H1 (cell line): ENCODE results near the gene INSIG1. TPM values are rescaled to one million over a fixed set of nuclear protein-coding genes. Genes with fewer than 3 reads are reported as not detected.

Source experiments
- CTCF ChIA-PET: fragments of 300-600 bp; sonication (Branson Sonifier 250); formaldehyde crosslinking; loops from one replicate; lab custom pipeline; 2021; ENCODE audit not compliant: partially characterized antibody; lab: Charles Lee
- POLR2A ChIA-PET: fragments of 300-600 bp; sonication (Branson Sonifier 250); formaldehyde crosslinking; loops from one replicate; lab custom pipeline; 2021; ENCODE audit warnings: inconsistent platforms; ENCODE audit not compliant: partially characterized antibody; lab: Charles Lee
- DNase-seq, 2 experiments: peaks; one replicate each; pipeline versions ENCODE4 v3.0.0 to v3.0.0-alpha.2; 2010 to 2022; ENCODE audit warnings: low spot score in 2 of 2, low read depth in 1 of 2, mixed read lengths in 1 of 2
- FAIRE-seq: peaks from 2 replicates; lab custom pipeline; 2011; peaks lifted over from hg19 to GRCh38; lab: Jason Lieb, UNC
- H2AFZ ChIP-seq: 2 replicates; pipeline ENCODE4 v1.8.1; 2012; ENCODE audit warnings: low read length, inconsistent platforms
- H2AK5ac ChIP-seq: 2 replicates; pipeline ENCODE4 v1.6.1; 2013; ENCODE audit warnings: low read depth, low read length
- H2BK120ac ChIP-seq: replicated peaks from 2 replicates; pipeline ENCODE3; 2013; ENCODE audit warnings: low read depth, low read length, inconsistent platforms
- H2BK12ac ChIP-seq: 2 replicates; pipeline ENCODE4 v1.6.1; 2013; ENCODE audit warnings: low read depth, low read length
- H2BK15ac ChIP-seq: 2 replicates; pipeline ENCODE4 v1.6.1; 2013; ENCODE audit warnings: low read length
- H2BK20ac ChIP-seq: 2 replicates; pipeline ENCODE4 v1.6.1; 2013; ENCODE audit warnings: low read length
- H2BK5ac ChIP-seq: 2 replicates; pipeline ENCODE4 v1.6.1; 2013; ENCODE audit warnings: low read depth, low read length
- H3K14ac ChIP-seq: 2 replicates; pipeline ENCODE4 v1.6.1; 2013; ENCODE audit warnings: inconsistent platforms; ENCODE audit not compliant: insufficient read length
- H3K18ac ChIP-seq: 2 replicates; pipeline ENCODE4 v1.6.1; 2013; ENCODE audit warnings: low read length; ENCODE audit errors: extremely low read depth
- H3K23ac ChIP-seq: 2 replicates; pipeline ENCODE4 v1.6.1; 2013; ENCODE audit warnings: inconsistent platforms; ENCODE audit not compliant: insufficient read length
- H3K23me2 ChIP-seq: 2 replicates; pipeline ENCODE4 v1.6.1; 2013; ENCODE audit warnings: low read depth, low read length
- H3K27ac ChIP-seq: 2 replicates; pipeline ENCODE4 v1.6.1; 2011; ENCODE audit warnings: low read depth, low read length, inconsistent platforms
- H3K27me3 ChIP-seq, 4 experiments: replicated peaks in 1 of 4; 1 replicate in 1 of 4; 2 replicates in 3 of 4; pipeline versions ENCODE4 v1.6.1 to v1.8.1; 2011 to 2013; ENCODE audit warnings: low read length in 3 of 4, mild to moderate bottlenecking in 3 of 4, inconsistent platforms in 2 of 4, mixed read lengths in 2 of 4, moderate library complexity in 1 of 4; ENCODE audit not compliant: control insufficient read depth in 3 of 4, insufficient read depth in 3 of 4; ENCODE audit errors: extremely low read depth in 1 of 4
- H3K36me3 ChIP-seq, 4 experiments: 2 replicates each; pipeline versions ENCODE4 v1.6.1 to v1.8.1; 2011 to 2013; ENCODE audit warnings: mild to moderate bottlenecking in 4 of 4, low read length in 3 of 4, moderate library complexity in 2 of 4, control low read depth in 1 of 4, inconsistent platforms in 1 of 4; ENCODE audit not compliant: insufficient read depth in 4 of 4, control insufficient read depth in 2 of 4
- H3K4ac ChIP-seq: replicated peaks from 2 replicates; pipeline ENCODE3; 2013; ENCODE audit warnings: low read length, low read depth, mixed read lengths, inconsistent platforms; ENCODE audit not compliant: insufficient read length
- H3K4me1 ChIP-seq, 4 experiments: replicated peaks in 1 of 4; 1 replicate in 1 of 4; 2 replicates in 3 of 4; pipeline versions ENCODE4 v1.6.1 to v1.8.1; 2011 to 2013; ENCODE audit warnings: low read length in 3 of 4, inconsistent platforms in 2 of 4, mixed read lengths in 1 of 4; ENCODE audit not compliant: insufficient read depth in 4 of 4, control insufficient read depth in 3 of 4
- H3K4me2 ChIP-seq, 2 experiments: 2 replicates each; pipeline versions ENCODE4 v1.6.1 to v1.8.1; 2011 to 2013; ENCODE audit warnings: low read depth in 2 of 2, low read length in 2 of 2, control low read depth in 1 of 2, inconsistent platforms in 1 of 2, mild to moderate bottlenecking in 1 of 2; ENCODE audit not compliant: insufficient read depth in 1 of 2
- H3K4me3 ChIP-seq, 4 experiments: fragments of 200-600, 300-600 bp in 1 of 4; sonication (generic), shearing (Covaris generic), sonication (Bioruptor Twin) in 1 of 4; 2 replicates each; pipeline versions ENCODE4 v1.5.1 to v1.8.1; 2011 to 2016; ENCODE audit warnings: low read length in 4 of 4, low read depth in 3 of 4, control low read depth in 2 of 4, inconsistent platforms in 2 of 4, mild to moderate bottlenecking in 2 of 4, mixed read lengths in 1 of 4, moderate library complexity in 1 of 4; ENCODE audit not compliant: insufficient read depth in 2 of 4; ENCODE audit errors: extremely low read depth in 1 of 4
- H3K56ac ChIP-seq: replicated peaks from 2 replicates; pipeline ENCODE3; 2013; ENCODE audit warnings: low read depth, mild to moderate bottlenecking, mixed read lengths, low read length, inconsistent platforms; ENCODE audit not compliant: insufficient read length
- H3K79me1 ChIP-seq: 2 replicates; pipeline ENCODE4 v1.6.1; 2013; ENCODE audit warnings: low read depth, low read length, control low read depth
- H3K79me2 ChIP-seq, 2 experiments: 2 replicates each; pipeline versions ENCODE4 v1.6.1 to v1.8.1; 2012 to 2013; ENCODE audit warnings: low read length in 2 of 2, mild to moderate bottlenecking in 2 of 2, inconsistent platforms in 1 of 2; ENCODE audit not compliant: insufficient read depth in 2 of 2, control insufficient read depth in 1 of 2
- H3K9ac ChIP-seq, 4 experiments: replicated peaks in 1 of 4; 1 replicate in 1 of 4; 2 replicates in 3 of 4; pipeline versions ENCODE4 v1.6.1 to v1.8.1; 2011 to 2013; ENCODE audit warnings: low read depth in 3 of 4, low read length in 3 of 4, control low read depth in 2 of 4, mild to moderate bottlenecking in 2 of 4, moderate library complexity in 2 of 4, inconsistent platforms in 1 of 4; ENCODE audit errors: extremely low read depth in 1 of 4
- H3K9me3 ChIP-seq, 2 experiments: 2 replicates each; pipeline versions ENCODE4 v1.6.1 to v1.8.1; 2012 to 2013; ENCODE audit warnings: mild to moderate bottlenecking in 2 of 2, moderate library complexity in 2 of 2, control low read depth in 1 of 2, inconsistent platforms in 1 of 2, low read depth in 1 of 2, low read length in 1 of 2, mixed read lengths in 1 of 2; ENCODE audit not compliant: insufficient read depth in 2 of 2
- H4K20me1 ChIP-seq, 2 experiments: replicated peaks in 1 of 2; 2 replicates each; pipeline versions ENCODE3 to v1.8.1; 2011 to 2013; ENCODE audit warnings: inconsistent platforms in 2 of 2, low read length in 2 of 2, mild to moderate bottlenecking in 1 of 2; ENCODE audit not compliant: insufficient read depth in 2 of 2, control insufficient read depth in 1 of 2
- H4K5ac ChIP-seq: 2 replicates; pipeline ENCODE4 v1.6.1; 2013; ENCODE audit warnings: low read length, low read depth, mixed read lengths, inconsistent platforms; ENCODE audit not compliant: insufficient read length
- H4K8ac ChIP-seq: 2 replicates; pipeline ENCODE4 v1.8.0; 2013; ENCODE audit warnings: mild to moderate bottlenecking, moderate library complexity, low read length, inconsistent platforms; ENCODE audit not compliant: insufficient read depth; ENCODE audit errors: extremely low read depth
- H4K91ac ChIP-seq: replicated peaks from 2 replicates; pipeline ENCODE3; 2013; ENCODE audit warnings: low read length, mixed read lengths, inconsistent platforms; ENCODE audit not compliant: insufficient read length
- BRCA1 ChIP-seq: IDR thresholded peaks from 2 replicates; pipeline ENCODE4 v1.6.1; 2012; ENCODE audit warnings: low read depth, low read length, improper control_type of control experiment
- CTCF ChIP-seq, 3 experiments: IDR thresholded peaks; 1 replicate in 2 of 3; 2 replicates in 1 of 3; pipeline versions ENCODE4 v1.5.1 to v1.6.1; 2011; ENCODE audit warnings: low read length in 3 of 3, mild to moderate bottlenecking in 3 of 3, inconsistent platforms in 2 of 3, low read depth in 1 of 3, moderate library complexity in 1 of 3; ENCODE audit not compliant: insufficient read depth in 1 of 3; ENCODE audit errors: control extremely low read depth in 1 of 3
- EP300 ChIP-seq, 2 experiments: IDR thresholded peaks; 1 replicate in 1 of 2; 2 replicates in 1 of 2; pipeline ENCODE4 v1.6.1; 2011 to 2012; ENCODE audit warnings: low read depth in 2 of 2, low read length in 2 of 2, mild to moderate bottlenecking in 2 of 2, borderline replicate concordance in 1 of 2, inconsistent platforms in 1 of 2, moderate library complexity in 1 of 2
- JUN ChIP-seq: IDR thresholded peaks from 2 replicates; pipeline ENCODE4 v1.6.1; 2011; ENCODE audit warnings: low read depth, mild to moderate bottlenecking, improper control_type of control experiment, low read length
- RBBP5 ChIP-seq: IDR thresholded peaks from 2 replicates; pipeline ENCODE4 v1.7.1; 2012; ENCODE audit warnings: low read depth, mild to moderate bottlenecking, inconsistent platforms, low read length, moderate library complexity, borderline replicate concordance
- RNF2 ChIP-seq: fragments of 200-900, 300-1000 bp; sonication (generic); IDR thresholded peaks from 2 replicates; pipeline ENCODE4 v1.7.1; 2016; ENCODE audit warnings: borderline replicate concordance, low read depth, mild to moderate bottlenecking, antibody characterized with exemption, low read length; ENCODE audit not compliant: poor library complexity, severe bottlenecking; ENCODE audit errors: missing control alignments
- SAP30 ChIP-seq: fragments of 300-600 bp; sonication (generic); IDR thresholded peaks from 2 replicates; pipeline ENCODE4 v1.7.1; 2012; ENCODE audit warnings: low read length, moderate library complexity, mild to moderate bottlenecking, inconsistent platforms; ENCODE audit not compliant: insufficient read depth, insufficient replicate concordance
- TAF7 ChIP-seq: optimal IDR thresholded peaks from 2 replicates; pipeline ENCODE3; 2011; ENCODE audit warnings: low read depth, mild to moderate bottlenecking, inconsistent platforms, low read length, moderate library complexity, borderline replicate concordance
- USF2 ChIP-seq: IDR thresholded peaks from 2 replicates; pipeline ENCODE4 v1.6.1; 2011; ENCODE audit warnings: low read length, improper control_type of control experiment
- WGBS, 2 experiments: shearing (Covaris generic) in 1 of 2; methylation state at CpG; one replicate each; pipeline versions ENCODE4 v1.1.6 to v1.1.7; 2013 to 2015; ENCODE audit warnings: low lambda C conversion rate in 2 of 2, mixed read lengths in 2 of 2, inconsistent platforms in 1 of 2, low coverage in 1 of 2, missing lambda C conversion rate in 1 of 2; ENCODE audit not compliant: insufficient replicate concordance in 2 of 2, insufficient coverage in 1 of 2, insufficient read length in 1 of 2; ENCODE audit errors: extremely low coverage in 1 of 2, missing lambda C conversion rate in 1 of 2; 5-methylcytosine and 5-hydroxymethylcytosine counted together
- polyA plus RNA-seq, 7 experiments: library from polyadenylated mRNA; depleted of rRNA in 3 of 7; stranded (reverse) in 5 of 7; unstranded in 2 of 7; fragments of >200 nt in 5 of 7; fragments of 200-250 nt in 2 of 7; gene quantifications; 1 replicate in 5 of 7; 2 replicates in 1 of 7; 4 replicates in 1 of 7; pipeline versions ENCODE4 v1.2.1 to v1.2.3, GENCODE V29; 2011 to 2013; ENCODE audit warnings: missing spikeins in 2 of 7, mixed read lengths in 2 of 7
- total RNA-seq: library from RNA; stranded (reverse); fragmentation: NEBNext Ultra II Directional; extraction: Animal tissue kit (Norgen Biotek cat#: 25700); gene quantifications from 2 replicates; pipeline ENCODE4 v1.2.1, GENCODE V29; 2021

INSIG1 gene
- total and polyA plus RNA-seq, 2 of the 8 experiments (the other 6 are each of a cell fraction or from before 2014, with no cell fraction given) = 40.0 to 58.4 TPM

GRCh38 chr7:155267023-155267422 lies 30.7 kb upstream of the INSIG1 start:
- ChIA-PET POLR2A (no interaction called here), CTCF (interaction anchor here (0.7 kb wide), 1 partner anchor 270 kb away, joined by 3 read pairs; no protein-coding TSS in a partner anchor)
- Histone ChIP-seq H4K91ac (no peak overlapping the region), H2BK12ac (no peak overlapping the region), H3K79me2 (no peaks in the 10 kb centered on the region), H4K8ac (no peak overlapping the region), H4K5ac (no peak overlapping the region), H3K14ac (no peak overlapping the region), H3K4ac (no peak overlapping the region), H3K9me3 (no peaks in the 10 kb centered on the region; a peak in 1 of 4 replicates), H3K27ac (no peak overlapping the region), H3K36me3 (no peaks in the 10 kb centered on the region), H3K9ac (no peak overlapping the region), H2AFZ (no peak overlapping the region), H3K18ac (no peak overlapping the region), H3K56ac (no peak overlapping the region), H3K23me2 (peaks cover 7% of the 10 kb centered on the region; the same call in 1 of the 2 replicates), H2BK15ac (no peak overlapping the region), H2AK5ac (no peak overlapping the region), H2BK120ac (no peak overlapping the region), H2BK5ac (0 out of 2 replicates have a peak overlapping the region, but pooled peaks have one; percentile 35), H3K23ac (no peak overlapping the region), H3K27me3 (no peaks in the 10 kb centered on the region), H3K4me1 (no peaks in the 10 kb centered on the region; a peak in 1 of 7 replicates), H2BK20ac (no peak overlapping the region), H3K79me1 (no peaks in the 10 kb centered on the region), H3K4me3 (no peak overlapping the region), H3K4me2 (no peak overlapping the region), H4K20me1 (peaks cover 0 to 4% of the 10 kb centered on the region in 2 experiments)
- no peak for DNase-seq
- no peak for FAIRE-seq
- WGBS, 2 experiments = 83% methylated on average over 8 of the region's 8 CpGs; no CpG with 5 or more reads in 1 of the 2 experiments
- TF ChIP-seq RBBP5 = no peak
- no peak for TF ChIP-seq TAF7
- no peak for TF ChIP-seq JUN
- no peak for TF ChIP-seq EP300 (IDR thresholded peaks at IDR 0.05; ENCODE audit: borderline replicate concordance in 1 of 2, low read depth in 2 of 2, low read length in 2 of 2)
- TF ChIP-seq CTCF (IDR thresholded peaks at IDR 0.05; ENCODE audit: control extremely low read depth in 1 of 3, insufficient read depth in 1 of 3, low read depth in 1 of 3, low read length in 3 of 3) = no peak
- TF ChIP-seq BRCA1 = no peak
- no peak for TF ChIP-seq USF2
- no peak for TF ChIP-seq RNF2
- no peak for TF ChIP-seq SAP30
